Hippocampal formation (tissue), 2 donors: Measurements from ENCODE around the gene TEX14.
"Not testable (repeated sequence)": the region's sequence is repeated elsewhere in the genome, so short reads cannot be mapped to it uniquely, and the experiment has no call there.

Experiments
- DNase-seq, 2 donors: peaks; one replicate each; lab custom pipeline; 2025; lab: John Stamatoyannopoulos, UW

TEX14 gene

GRCh38 chr17:58692239-58693055, 602 bp upstream of the TEX14 start, which contains the start of gene RAD51C:
RAD51C (plus strand) TSS chr17:58692602; CDS start chr17:58692644, 42 bp downstream.
- peak; percentile 70 to 71 for DNase-seq

- DNase-seq: not testable (repeated sequence)
Measured at GRCh38 chr17:58690033-58690432, 1.8 kb downstream of the TEX14 start.

GRCh38 chr17:58688521-58688920, 3.3 kb downstream of the TEX14 start:
- DNase-seq: no peak

GRCh38 chr17:58686980-58687379, 4.9 kb downstream of the TEX14 start:
- DNase-seq: no peak

GRCh38 chr17:58684462-58684861, 7.4 kb downstream of the TEX14 start:
- DNase-seq: not testable (repeated sequence)

- DNase-seq: no peak
Measured at GRCh38 chr17:58684003-58684402, 7.8 kb downstream of the TEX14 start.

- DNase-seq: no peak
Measured at GRCh38 chr17:58680038-58680369, 11.8 kb downstream of the TEX14 start.

- DNase-seq: no peak
Measured at GRCh38 chr17:58679263-58680037, 12.4 kb downstream of the TEX14 start.

- DNase-seq: not testable (repeated sequence)
Measured at GRCh38 chr17:58678287-58678686, 13.6 kb downstream of the TEX14 start.

- no peak for DNase-seq
Measured at GRCh38 chr17:58677194-58677880, 14.5 kb downstream of the TEX14 start.

GRCh38 chr17:58671969-58672368, 19.9 kb downstream of the TEX14 start:
- DNase-seq: no peak

GRCh38 chr17:58669853-58670252, 22.0 kb downstream of the TEX14 start:
- DNase-seq: no peak

- no peak for DNase-seq
Measured at GRCh38 chr17:58668598-58668935, 23.3 kb downstream of the TEX14 start.

GRCh38 chr17:58667934-58668597, 23.8 kb downstream of the TEX14 start:
- DNase-seq: no peak

GRCh38 chr17:58666858-58667267, 25.0 kb downstream of the TEX14 start:
- DNase-seq: peak in 1 of 2 donors; percentile 17

- no peak for DNase-seq
Measured at GRCh38 chr17:58665946-58666857, 25.6 kb downstream of the TEX14 start.

GRCh38 chr17:58664302-58664701, 27.5 kb downstream of the TEX14 start:
- DNase-seq: no peak

GRCh38 chr17:58661499-58661898, 30.3 kb downstream of the TEX14 start:
- DNase-seq: no peak

GRCh38 chr17:58660621-58661020, 31.2 kb downstream of the TEX14 start:
- DNase-seq: no peak

GRCh38 chr17:58659714-58660084, 32.1 kb downstream of the TEX14 start:
- DNase-seq: not testable (repeated sequence)
